Heart left ventricle (tissue), 16 donors: Measurements from ENCODE around the gene TTC7B. TPM values are rescaled to one million over a fixed set of nuclear protein-coding genes. Genes with fewer than 3 reads are reported as not detected.

Source experiments
- ATAC-seq, 4 donors: fragments of 200-7000 bp; cut with Tn5 transposase; one replicate each; pipeline ENCODE4 v1.9.1; 2020 to 2022; ENCODE audit warnings: moderate library complexity in 4 of 4, mild to moderate bottlenecking in 3 of 4, moderate number of reproducible peaks in 1 of 4
- DNase-seq, 5 donors: peaks; one replicate each; pipeline ENCODE4 v3.0.0-alpha.2; 2020
- H3K27ac ChIP-seq, 12 donors: fragments of 200-600 bp; sonication (generic) in 4 of 12; one replicate each; pipeline versions ENCODE4 v1.5.0 to v1.8.0; 2016 to 2022; ENCODE audit warnings: mild to moderate bottlenecking in 2 of 12
- H3K27me3 ChIP-seq, 9 donors: fragments of 200-600 bp; sonication (generic) in 2 of 9; one replicate each; pipeline versions ENCODE4 v1.5.1 to v1.8.0; 2016 to 2022; ENCODE audit warnings: mild to moderate bottlenecking in 3 of 9
- H3K36me3 ChIP-seq, 9 donors: fragments of 200-600 bp; sonication (generic) in 2 of 9; one replicate each; pipeline versions ENCODE4 v1.5.0 to v1.8.0; 2018 to 2022; ENCODE audit warnings: mild to moderate bottlenecking in 2 of 9
- H3K4me1 ChIP-seq, 12 donors: fragments of 200-600 bp; sonication (generic) in 4 of 12; one replicate each; pipeline versions ENCODE4 v1.5.0 to v1.8.0; 2016 to 2022; ENCODE audit warnings: mild to moderate bottlenecking in 3 of 12
- H3K4me3 ChIP-seq, 12 donors: fragments of 200-600 bp; sonication (generic) in 4 of 12; one replicate each; pipeline versions ENCODE4 v1.5.0 to v1.8.0; 2017 to 2022; ENCODE audit warnings: mild to moderate bottlenecking in 9 of 12, moderate library complexity in 4 of 12
- H3K9me3 ChIP-seq, 12 donors: fragments of 200-600 bp; sonication (generic) in 4 of 12; one replicate each; pipeline versions ENCODE4 v1.5.0 to v1.8.0; 2016 to 2022; ENCODE audit warnings: mild to moderate bottlenecking in 1 of 12
- CTCF ChIP-seq, 12 donors: fragments of 200-600 bp; sonication (generic) in 4 of 12; IDR thresholded peaks; one replicate each; pipeline versions ENCODE4 v1.5.0 to v1.8.0; 2018 to 2022; ENCODE audit warnings: antibody characterized with exemption in 12 of 12, mild to moderate bottlenecking in 5 of 12
- POLR2A ChIP-seq, 2 donors: fragments of 450-650 bp; IDR thresholded peaks; one replicate each; pipeline ENCODE4 v1.6.1; 2017; ENCODE audit warnings: antibody characterized with exemption in 2 of 2, mild to moderate bottlenecking in 2 of 2, moderate library complexity in 2 of 2
- WGBS, 4 donors: extraction: QIAGEN DNeasy Blood & Tissue Kit in 2 of 4; methylation state at CpG; one replicate each; pipeline versions ENCODE4 v1.1.5 to v1.1.7; 2013 to 2018; 5-methylcytosine and 5-hydroxymethylcytosine counted together
- intact Hi-C, 10 donors: fragments of 100-400 bp; cut with DNase I; formaldehyde crosslinking; loops; one replicate each; pipeline versions ENCODE4 v1.11.1 to v1.14.2; 2022
- polyA plus RNA-seq, 2 donors: library from polyadenylated mRNA; stranded (reverse); fragments of 200-250 nt; gene quantifications; one replicate each; pipeline ENCODE4 v1.2.3, GENCODE V29; 2013
- total RNA-seq, 9 donors: library from RNA; depleted of rRNA in 2 of 9; stranded (reverse); fragments of >200 nt in 2 of 9; fragmentation: NEBNext Ultra II Directional in 3 of 9; extraction: Animal tissue kit (Norgen Biotek cat#: 25700) in 3 of 9; gene quantifications; one replicate each; pipeline versions ENCODE4 v1.1.0 to v1.2.4, GENCODE V29; 2016 to 2023
- donor health status: ischemic (EF 13 %, LVEDD 7.1; RV severe dilation, severe dysfunction).
- donor health status: healthy with polysubstance abuse.
- donor health status: DM: no; HTN: yes; CAD: no.
- donor health status: DM: no; HTN: no; CAD: no.
- donor health status: ischemic (EF 25% LVEDD 6.9; RV normal size, moderate dysfunction).
- donor health status: ischemic (EF 25% LVEDD 5.7; RV mildly dilated, moderate dysfunction).
- donor health status: healthy.
- donor health status: DM: yes; HTN: yes; CAD: no.
- donor health status: ischemic (EF 35%, LVEDD 5.7; RV mildly dilated, moderate dysfunction).
- donor health status: nonischemic (EF 11% LVEDD 7.7; RV severe dilation, severe dysfunction).
- donor health status: DM: yes; HTN: yes; CAD: no.
- donor health status: PGD.
- donor health status: ischemic (EF 29% LVEDD 5.4; RV normal size, mild dysfunction).
- donor health status: nonischemic (EF 23%, LVEDD 6.1; RV moderate dilation, normal function).

TTC7B gene
- total and polyA plus RNA-seq, 11 donors, result 20.3 to 76.1 (median 62.6) TPM

DNA sequence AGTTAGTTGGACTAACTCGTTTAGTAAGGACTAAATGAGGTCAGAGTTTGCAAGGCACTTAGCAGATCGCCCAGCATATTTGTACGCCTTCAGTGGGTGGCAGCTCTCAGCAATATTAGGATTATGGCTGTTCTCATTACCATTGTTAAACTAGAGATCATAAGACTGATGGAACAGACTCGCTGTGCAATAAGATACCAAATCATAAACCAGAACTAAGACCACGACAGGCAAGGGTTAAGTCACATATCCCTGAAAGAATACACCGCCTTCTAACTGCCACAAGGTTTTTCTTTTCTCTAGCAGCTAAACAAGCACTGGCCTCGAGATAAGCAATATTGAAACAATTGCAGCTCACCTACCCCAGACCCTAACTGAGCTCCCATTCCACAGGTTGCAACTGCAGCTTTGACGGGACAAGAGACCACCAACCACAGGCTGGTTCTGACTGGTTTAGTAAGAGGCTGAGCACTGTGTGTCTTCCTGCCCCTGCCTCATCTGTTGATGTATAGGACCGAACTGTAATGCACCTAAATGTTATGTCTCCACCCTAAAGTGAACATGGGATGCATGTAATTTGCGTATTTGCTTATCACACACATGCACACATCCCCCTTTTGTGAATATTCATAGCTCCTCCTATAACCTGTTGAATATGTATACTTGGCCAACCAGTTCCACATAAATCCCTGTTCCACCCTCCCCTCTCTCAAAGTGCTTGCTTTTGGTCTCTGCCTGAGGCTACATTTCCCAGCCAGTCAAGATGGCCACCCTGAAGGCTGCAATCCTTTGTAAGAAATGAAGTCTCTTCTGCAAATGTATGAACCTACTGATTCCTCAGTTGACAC, 266.2 kb downstream of the TTC7B start:
- H3K27me3 ChIP-seq, result no peaks in the 10 kb centered on the region
- H3K4me1 ChIP-seq, result peaks cover 0 to 62% (median 21%) of the 10 kb centered on the region in 12 donors

DNA sequence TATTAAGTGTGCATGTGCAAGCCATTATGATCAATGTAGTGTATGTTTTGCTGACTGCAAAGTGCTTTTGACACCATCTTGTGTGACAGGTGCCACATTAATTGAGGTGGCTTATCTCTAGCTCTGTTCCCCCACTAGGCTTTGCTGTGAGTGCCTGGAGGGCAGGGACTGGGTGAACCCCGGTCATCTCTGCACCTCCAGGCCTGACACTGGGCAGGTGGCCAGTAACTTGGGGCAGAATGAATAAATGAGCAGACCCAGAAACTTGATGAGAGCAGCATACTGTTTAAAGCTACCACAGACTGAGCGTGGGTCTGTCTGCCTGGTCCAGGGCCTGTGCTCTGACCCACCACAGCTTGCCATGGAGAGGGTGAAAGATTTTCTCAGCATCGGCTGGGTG, 267.8 kb downstream of the TTC7B start:
- Histone ChIP-seq H3K4me1 (peaks cover 0 to 52% (median 22%) of the 10 kb centered on the region in 12 donors), H3K27ac (peak overlapping the region in 3 of 12 donors; percentile 7 to 31 (median 8)), H3K27me3 (no peaks in the 10 kb centered on the region), H3K9me3 (no peaks in the 10 kb centered on the region), H3K4me3 (no peak overlapping the region), H3K36me3 (no peaks in the 10 kb centered on the region)
- ATAC-seq (no peak), DNase-seq (no peak)
- WGBS, 4 donors, result 72 to 100% (median 85%) methylated on average over 3 of the region's 3 CpGs
- intact Hi-C loops, result no loop called here
- no peak for TF ChIP-seq POLR2A (IDR thresholded peaks at IDR 0.05)
- TF ChIP-seq CTCF (IDR thresholded peaks at IDR 0.05), result no peak

More for the DNA sequence above, 266.2 kb downstream of the TTC7B start:
- Histone ChIP-seq H3K36me3 (no peaks in the 10 kb centered on the region), H3K9me3 (no peaks in the 10 kb centered on the region), H3K27ac (peak overlapping the region in 1 of 12 donors; percentile 75), H3K4me3 (no peak overlapping the region)
- DNase-seq (no peak), ATAC-seq (no peak)
- intact Hi-C loops, result loop anchor here in 1 of 10 donors (10.0 kb wide), 1 partner anchor 125 kb away; no protein-coding TSS in a partner anchor
- 85 to 94% (median 90%) methylated on average over 10 of the region's 10 CpGs for WGBS, 4 donors
- no peak for TF ChIP-seq POLR2A (IDR thresholded peaks at IDR 0.05)
- no peak for TF ChIP-seq CTCF (IDR thresholded peaks at IDR 0.05)

DNA sequence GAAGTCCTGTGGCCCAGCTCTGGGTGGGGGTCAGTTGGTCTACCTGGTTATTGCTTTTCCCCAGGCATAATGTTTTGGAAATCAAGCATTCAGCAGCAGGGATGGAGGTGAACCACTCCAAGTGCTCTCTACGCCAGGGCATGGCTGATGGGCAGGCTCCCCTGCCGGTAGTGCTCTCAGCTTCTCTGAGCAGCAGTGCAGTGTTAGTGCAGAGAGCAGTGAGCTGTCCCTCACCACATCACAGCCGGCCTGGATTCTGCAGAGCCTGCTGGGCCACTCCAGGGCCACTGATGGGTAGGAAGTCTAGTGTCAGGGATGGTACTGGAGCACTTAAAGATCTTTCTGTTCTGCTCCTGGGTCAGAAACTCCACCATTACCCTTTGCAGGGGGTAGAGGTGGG, 268.3 kb downstream of the TTC7B start:
- Histone ChIP-seq H3K4me1 (peaks cover 0 to 52% (median 22%) of the 10 kb centered on the region in 12 donors), H3K9me3 (no peaks in the 10 kb centered on the region), H3K4me3 (no peak overlapping the region), H3K36me3 (no peaks in the 10 kb centered on the region), H3K27ac (peak overlapping the region in 3 of 12 donors; percentile 7 to 81 (median 8)), H3K27me3 (no peaks in the 10 kb centered on the region)
- 44 to 90% (median 90%) methylated on average over 1 to 3 of the region's 3 CpGs for WGBS, 4 donors
- DNase-seq, result no peak
- ATAC-seq, result no peak
- intact Hi-C loops, result no loop called here
- no peak for TF ChIP-seq CTCF (IDR thresholded peaks at IDR 0.05)
- no peak for TF ChIP-seq POLR2A (IDR thresholded peaks at IDR 0.05)

GRCh38 chr14:90547250-90547649, 269.0 kb downstream of the TTC7B start:
- Histone ChIP-seq H3K36me3 (no peaks in the 10 kb centered on the region), H3K27me3 (no peaks in the 10 kb centered on the region), H3K4me1 (peaks cover 0 to 49% (median 22%) of the 10 kb centered on the region in 12 donors), H3K4me3 (no peak overlapping the region), H3K27ac (peak overlapping the region in 6 of 12 donors; percentile 2 to 89 (median 80)), H3K9me3 (no peaks in the 10 kb centered on the region)
- intact Hi-C loops, result no loop called here
- no peak for DNase-seq
- no peak for ATAC-seq
- TF ChIP-seq CTCF (IDR thresholded peaks at IDR 0.05), result no peak
- no peak for TF ChIP-seq POLR2A (IDR thresholded peaks at IDR 0.05)
- WGBS, 4 donors, result 91 to 96% (median 94%) methylated on average over 10 of the region's 10 CpGs
